Activated T-cell treated with anti-CD3 and anti-CD28 coated beads, Interleukin-2, amount 50 U/mL, for 4 hours (primary cell): ENCODE measurements around the gene CNEP1R1. TPM values are rescaled to one million over a fixed set of nuclear protein-coding genes. Genes with fewer than 3 reads are reported as not detected.

Experiments
- ATAC-seq, 2 donors: fragments of 200-7000 bp; cut with Tn5 transposase; one replicate each; pipeline ENCODE4 v1.10.0; 2021
- DNase-seq: peaks from one replicate; pipeline ENCODE4 v3.0.0-alpha.2; 2020
- H3K27me3 Mint-ChIP-seq: one replicate; pipeline ENCODE4 v1.8.0; 2021; ENCODE audit warnings: low read depth, mixed read lengths
- H3K36me3 Mint-ChIP-seq: one replicate; pipeline ENCODE4 v1.8.0; 2022; ENCODE audit warnings: mixed read lengths; ENCODE audit not compliant: insufficient read depth
- H3K4me1 Mint-ChIP-seq: one replicate; pipeline ENCODE4 v1.8.0; 2021; ENCODE audit warnings: low read depth, mixed read lengths
- H3K4me3 Mint-ChIP-seq: one replicate; pipeline ENCODE4 v1.8.0; 2021; ENCODE audit warnings: mild to moderate bottlenecking, moderate library complexity, mixed read lengths
- H3K9me3 Mint-ChIP-seq: one replicate; pipeline ENCODE4 v1.8.0; 2021; ENCODE audit warnings: mixed read lengths
- total RNA-seq, 3 donors: library from RNA; stranded (reverse); gene quantifications; one replicate each; pipeline ENCODE4 v1.2.1, GENCODE V29; 2021

Gene CNEP1R1
- total RNA-seq, 3 donors from 2014 or later = 16.2 to 20.0 (median 17.6) TPM

- H3K4me1 Mint-ChIP-seq = peaks cover 5% of the 10 kb centered on the region
- DNase-seq (no peak), ATAC-seq (no peak)
- peaks cover 14% of the 10 kb centered on the region for H3K36me3 Mint-ChIP-seq
- H3K4me3 Mint-ChIP-seq = no peak overlapping the region
- no peaks in the 10 kb centered on the region for H3K9me3 Mint-ChIP-seq
- H3K27me3 Mint-ChIP-seq = no peaks in the 10 kb centered on the region
Measured at GRCh38 chr16:50037662-50038220, 12.7 kb downstream of the CNEP1R1 start.

- no peak overlapping the region for H3K4me3 Mint-ChIP-seq
- DNase-seq = no peak
- no peaks in the 10 kb centered on the region for H3K27me3 Mint-ChIP-seq
- no peak for ATAC-seq
- H3K9me3 Mint-ChIP-seq = no peaks in the 10 kb centered on the region
- H3K4me1 Mint-ChIP-seq = peaks cover 5% of the 10 kb centered on the region
- H3K36me3 Mint-ChIP-seq = peaks cover 11% of the 10 kb centered on the region
Measured at GRCh38 chr16:50038286-50038685, 13.3 kb downstream of the CNEP1R1 start.

GRCh38 chr16:50038756-50039529 is 13.9 kb downstream of the CNEP1R1 start:
- Mint-ChIP-seq H3K4me1 (peaks cover 5% of the 10 kb centered on the region), H3K4me3 (no peak overlapping the region), H3K27me3 (peaks cover 6% of the 10 kb centered on the region), H3K9me3 (no peaks in the 10 kb centered on the region), H3K36me3 (peaks cover 11% of the 10 kb centered on the region)
- DNase-seq (no peak), ATAC-seq (no peak)

GRCh38 chr16:50040018-50040417 is 15.0 kb downstream of the CNEP1R1 start:
- Mint-ChIP-seq H3K4me1 (peaks cover 5% of the 10 kb centered on the region), H3K27me3 (peaks cover 12% of the 10 kb centered on the region), H3K36me3 (peaks cover 6% of the 10 kb centered on the region), H3K4me3 (no peak overlapping the region), H3K9me3 (no peaks in the 10 kb centered on the region)
- no peak for ATAC-seq
- no peak for DNase-seq

GRCh38 chr16:50040710-50041109 is 15.7 kb downstream of the CNEP1R1 start:
- Mint-ChIP-seq H3K4me1 (peaks cover 5% of the 10 kb centered on the region), H3K27me3 (peaks cover 16% of the 10 kb centered on the region), H3K36me3 (peaks cover 6% of the 10 kb centered on the region), H3K4me3 (no peak overlapping the region), H3K9me3 (no peaks in the 10 kb centered on the region)
- ATAC-seq (no peak), DNase-seq (no peak)

- DNase-seq = no peak
- H3K4me3 Mint-ChIP-seq = no peak overlapping the region
- ATAC-seq = no peak
- H3K9me3 Mint-ChIP-seq = no peaks in the 10 kb centered on the region
- no peaks in the 10 kb centered on the region for H3K36me3 Mint-ChIP-seq
- H3K27me3 Mint-ChIP-seq = peaks cover 19% of the 10 kb centered on the region
- peaks cover 4% of the 10 kb centered on the region for H3K4me1 Mint-ChIP-seq
Measured at GRCh38 chr16:50043358-50043757, 18.3 kb downstream of the CNEP1R1 start.

- no peaks in the 10 kb centered on the region for H3K4me1 Mint-ChIP-seq
- H3K36me3 Mint-ChIP-seq = no peaks in the 10 kb centered on the region
- H3K4me3 Mint-ChIP-seq = no peak overlapping the region
- DNase-seq = no peak
- ATAC-seq = no peak
- H3K27me3 Mint-ChIP-seq = peaks cover 21% of the 10 kb centered on the region
- no peaks in the 10 kb centered on the region for H3K9me3 Mint-ChIP-seq
Measured at GRCh38 chr16:50045412-50045811, 20.4 kb downstream of the CNEP1R1 start.

GRCh38 chr16:50046853-50047252 is 21.8 kb downstream of the CNEP1R1 start:
- no peaks in the 10 kb centered on the region for H3K9me3 Mint-ChIP-seq
- no peaks in the 10 kb centered on the region for H3K4me1 Mint-ChIP-seq
- peaks cover 21% of the 10 kb centered on the region for H3K27me3 Mint-ChIP-seq
- DNase-seq (no peak), ATAC-seq (no peak)
- H3K4me3 Mint-ChIP-seq = no peak overlapping the region
- H3K36me3 Mint-ChIP-seq = no peaks in the 10 kb centered on the region

GRCh38 chr16:50047864-50048263 is 22.8 kb downstream of the CNEP1R1 start:
- H3K9me3 Mint-ChIP-seq = peaks cover 5% of the 10 kb centered on the region
- H3K4me3 Mint-ChIP-seq = no peak overlapping the region
- peaks cover 26% of the 10 kb centered on the region for H3K27me3 Mint-ChIP-seq
- no peaks in the 10 kb centered on the region for H3K36me3 Mint-ChIP-seq
- no peaks in the 10 kb centered on the region for H3K4me1 Mint-ChIP-seq
- ATAC-seq (no peak), DNase-seq (no peak)

GRCh38 chr16:50050802-50051201 is 25.8 kb downstream of the CNEP1R1 start:
- Mint-ChIP-seq H3K9me3 (peaks cover 12% of the 10 kb centered on the region), H3K4me1 (no peaks in the 10 kb centered on the region), H3K36me3 (no peaks in the 10 kb centered on the region), H3K27me3 (peaks cover 11% of the 10 kb centered on the region), H3K4me3 (no peak overlapping the region)
- ATAC-seq (no peak), DNase-seq (no peak)

- DNase-seq = no peak
- H3K9me3 Mint-ChIP-seq = peaks cover 19% of the 10 kb centered on the region
- no peak for ATAC-seq
- H3K4me3 Mint-ChIP-seq = no peak overlapping the region
- no peaks in the 10 kb centered on the region for H3K36me3 Mint-ChIP-seq
- peaks cover 6% of the 10 kb centered on the region for H3K27me3 Mint-ChIP-seq
- no peaks in the 10 kb centered on the region for H3K4me1 Mint-ChIP-seq
Measured at GRCh38 chr16:50056226-50056625, 31.2 kb downstream of the CNEP1R1 start.

GRCh38 chr16:50058091-50058771 is 33.2 kb downstream of the CNEP1R1 start:
- Mint-ChIP-seq H3K9me3 (peaks cover 13% of the 10 kb centered on the region), H3K27me3 (no peaks in the 10 kb centered on the region), H3K4me1 (no peaks in the 10 kb centered on the region), H3K36me3 (no peaks in the 10 kb centered on the region), H3K4me3 (no peak overlapping the region)
- ATAC-seq = no peak
- DNase-seq = no peak

- ATAC-seq = no peak
- Mint-ChIP-seq H3K27me3 (no peaks in the 10 kb centered on the region), H3K4me1 (no peaks in the 10 kb centered on the region), H3K9me3 (peaks cover 13% of the 10 kb centered on the region), H3K36me3 (no peaks in the 10 kb centered on the region), H3K4me3 (no peak overlapping the region)
- no peak for DNase-seq
Measured at GRCh38 chr16:50059111-50059510, 34.1 kb downstream of the CNEP1R1 start.

- ATAC-seq = no peak
- no peaks in the 10 kb centered on the region for H3K4me1 Mint-ChIP-seq
Measured at GRCh38 chr16:50059669-50060068, 34.6 kb downstream of the CNEP1R1 start.

GRCh38 chr16:50061326-50061725 is 36.3 kb downstream of the CNEP1R1 start:
- DNase-seq = no peak
- Mint-ChIP-seq H3K9me3 (peaks cover 3% of the 10 kb centered on the region), H3K4me1 (peaks cover 7% of the 10 kb centered on the region), H3K27me3 (no peaks in the 10 kb centered on the region), H3K4me3 (no peak overlapping the region), H3K36me3 (no peaks in the 10 kb centered on the region)
- no peak for ATAC-seq

More at GRCh38 chr16:50059669-50060068, 34.6 kb downstream of the CNEP1R1 start:
- Mint-ChIP-seq H3K27me3 (no peaks in the 10 kb centered on the region), H3K4me3 (no peak overlapping the region), H3K9me3 (peaks cover 13% of the 10 kb centered on the region), H3K36me3 (no peaks in the 10 kb centered on the region)
- no peak for DNase-seq
